Peyer's patch (tissue), 4 donors: ENCODE results near the gene GID8.

Experiments
- POLR2A ChIP-seq, 2 donors: fragments of 450-650 bp; IDR thresholded peaks; one replicate each; pipeline ENCODE4 v1.5.1; 2017; ENCODE audit warnings: antibody characterized with exemption in 2 of 2, mild to moderate bottlenecking in 2 of 2, moderate library complexity in 2 of 2
- TF ChIP-seq, protein P1 (sequence below), 6 experiments: fragments of 450-650 bp in 4 of 6; fragments of 200-600 bp in 2 of 6; sonication (generic) in 1 of 6; IDR thresholded peaks; one replicate each; pipeline ENCODE4 v1.5.1; 2017 to 2019; ENCODE audit warnings: antibody characterized with exemption in 6 of 6, mild to moderate bottlenecking in 3 of 6, moderate library complexity in 1 of 6

DNA sequence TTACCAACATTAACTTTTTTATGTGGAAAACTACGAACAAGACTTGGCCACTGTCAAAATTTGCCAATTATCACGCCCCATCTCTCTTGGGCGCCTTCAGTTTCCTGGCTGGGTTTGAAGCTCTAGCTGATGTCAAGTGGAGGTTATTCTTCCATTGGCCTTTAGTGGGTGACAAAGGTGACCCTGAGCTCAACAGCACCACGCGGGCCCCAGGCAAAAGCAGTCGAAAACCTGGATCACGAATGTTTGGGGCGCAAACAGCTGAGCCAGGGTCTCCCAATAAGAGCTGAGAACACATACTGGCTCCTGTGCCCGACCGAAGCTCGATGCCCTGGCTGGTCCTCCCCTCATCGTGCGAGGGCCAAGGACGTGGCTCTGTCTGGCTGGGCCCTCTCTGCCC, 41.4 kb downstream of the GID8 start:
- TF ChIP-seq, protein P1, sequence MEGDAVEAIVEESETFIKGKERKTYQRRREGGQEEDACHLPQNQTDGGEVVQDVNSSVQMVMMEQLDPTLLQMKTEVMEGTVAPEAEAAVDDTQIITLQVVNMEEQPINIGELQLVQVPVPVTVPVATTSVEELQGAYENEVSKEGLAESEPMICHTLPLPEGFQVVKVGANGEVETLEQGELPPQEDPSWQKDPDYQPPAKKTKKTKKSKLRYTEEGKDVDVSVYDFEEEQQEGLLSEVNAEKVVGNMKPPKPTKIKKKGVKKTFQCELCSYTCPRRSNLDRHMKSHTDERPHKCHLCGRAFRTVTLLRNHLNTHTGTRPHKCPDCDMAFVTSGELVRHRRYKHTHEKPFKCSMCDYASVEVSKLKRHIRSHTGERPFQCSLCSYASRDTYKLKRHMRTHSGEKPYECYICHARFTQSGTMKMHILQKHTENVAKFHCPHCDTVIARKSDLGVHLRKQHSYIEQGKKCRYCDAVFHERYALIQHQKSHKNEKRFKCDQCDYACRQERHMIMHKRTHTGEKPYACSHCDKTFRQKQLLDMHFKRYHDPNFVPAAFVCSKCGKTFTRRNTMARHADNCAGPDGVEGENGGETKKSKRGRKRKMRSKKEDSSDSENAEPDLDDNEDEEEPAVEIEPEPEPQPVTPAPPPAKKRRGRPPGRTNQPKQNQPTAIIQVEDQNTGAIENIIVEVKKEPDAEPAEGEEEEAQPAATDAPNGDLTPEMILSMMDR (IDR thresholded peaks at IDR 0.05), result no peak
- no peak for TF ChIP-seq POLR2A (IDR thresholded peaks at IDR 0.05)
